Astrocyte of the cerebellum (primary cell): ENCODE measurements around the gene UEVLD.

ENCODE experiments used
- DNase-seq: peaks from one replicate; pipeline ENCODE4 v3.0.0-alpha.2; 2011; ENCODE audit warnings: low read depth
- H3K4me3 ChIP-seq: 2 replicates; pipeline ENCODE4 v1.5.1; 2011; ENCODE audit warnings: mild to moderate bottlenecking, low read depth, low read length, moderate library complexity
- in situ Hi-C: cut with HindIII; loops from 2 replicates; pipeline ENCODE4 v1.10.0; 2017; ENCODE audit warnings: low sequenced_read_pairs
- TF ChIP-seq, protein P1 (sequence below): IDR thresholded peaks from 2 replicates; pipeline ENCODE4 v1.5.1; 2012; ENCODE audit warnings: low read length, low read depth, moderate library complexity, mild to moderate bottlenecking; ENCODE audit errors: missing control alignments

The UEVLD gene

DNA sequence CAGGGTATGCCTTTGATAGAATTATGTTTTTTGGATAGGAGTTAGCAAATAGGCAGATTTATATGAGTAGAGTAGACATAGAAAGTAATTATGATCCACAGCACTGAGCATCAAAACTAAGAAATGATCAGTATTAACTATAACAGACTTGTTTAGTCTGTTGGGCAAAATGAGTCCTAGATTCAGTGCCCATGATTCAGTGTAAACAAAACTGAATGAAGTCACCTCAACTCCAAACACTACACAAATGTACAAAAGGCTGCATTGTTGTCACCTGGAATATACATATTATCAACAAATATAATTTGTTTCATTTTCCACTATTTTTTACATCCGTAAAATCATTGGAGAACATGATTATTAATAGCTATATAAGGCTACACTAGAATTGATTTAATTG, 6.7 kb downstream of the UEVLD start:
- no peak overlapping the region for H3K4me3 ChIP-seq
- in situ Hi-C loops: no loop called here
- TF ChIP-seq, protein P1, sequence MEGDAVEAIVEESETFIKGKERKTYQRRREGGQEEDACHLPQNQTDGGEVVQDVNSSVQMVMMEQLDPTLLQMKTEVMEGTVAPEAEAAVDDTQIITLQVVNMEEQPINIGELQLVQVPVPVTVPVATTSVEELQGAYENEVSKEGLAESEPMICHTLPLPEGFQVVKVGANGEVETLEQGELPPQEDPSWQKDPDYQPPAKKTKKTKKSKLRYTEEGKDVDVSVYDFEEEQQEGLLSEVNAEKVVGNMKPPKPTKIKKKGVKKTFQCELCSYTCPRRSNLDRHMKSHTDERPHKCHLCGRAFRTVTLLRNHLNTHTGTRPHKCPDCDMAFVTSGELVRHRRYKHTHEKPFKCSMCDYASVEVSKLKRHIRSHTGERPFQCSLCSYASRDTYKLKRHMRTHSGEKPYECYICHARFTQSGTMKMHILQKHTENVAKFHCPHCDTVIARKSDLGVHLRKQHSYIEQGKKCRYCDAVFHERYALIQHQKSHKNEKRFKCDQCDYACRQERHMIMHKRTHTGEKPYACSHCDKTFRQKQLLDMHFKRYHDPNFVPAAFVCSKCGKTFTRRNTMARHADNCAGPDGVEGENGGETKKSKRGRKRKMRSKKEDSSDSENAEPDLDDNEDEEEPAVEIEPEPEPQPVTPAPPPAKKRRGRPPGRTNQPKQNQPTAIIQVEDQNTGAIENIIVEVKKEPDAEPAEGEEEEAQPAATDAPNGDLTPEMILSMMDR: no peak
- no peak for DNase-seq

DNA sequence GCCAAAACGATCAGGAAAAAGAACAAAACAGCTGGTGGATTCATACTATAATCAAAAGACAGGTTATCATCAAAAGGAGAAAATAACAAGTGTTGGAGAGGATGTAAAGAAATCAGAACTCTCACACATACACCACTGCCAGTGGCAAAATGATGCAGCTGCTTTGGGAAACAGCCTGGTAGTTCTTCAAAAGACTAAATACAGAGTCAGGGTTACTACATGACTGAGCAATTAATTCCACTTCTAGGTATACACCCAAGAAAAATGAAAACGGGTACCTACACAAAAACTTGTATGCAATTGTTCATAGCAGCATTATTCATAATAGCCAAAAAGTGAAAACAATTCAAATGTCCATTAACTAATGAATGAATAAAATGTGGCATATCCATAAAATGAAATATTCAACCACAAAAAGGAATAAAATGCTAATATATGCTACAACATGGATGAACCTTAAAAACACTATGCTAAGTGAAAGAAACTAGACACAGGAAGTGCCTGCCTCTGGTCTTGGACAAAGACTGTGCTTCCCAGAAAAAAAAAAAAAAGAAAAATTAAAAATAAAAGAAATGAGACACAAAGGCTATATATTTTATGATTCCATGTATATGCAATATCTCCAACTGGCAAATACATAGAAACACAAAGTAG, 8.3 kb downstream of the UEVLD start:
- in situ Hi-C loops: no loop called here
- no peak overlapping the region for H3K4me3 ChIP-seq
- no peak for DNase-seq
- TF ChIP-seq, protein P1: no peak

DNA sequence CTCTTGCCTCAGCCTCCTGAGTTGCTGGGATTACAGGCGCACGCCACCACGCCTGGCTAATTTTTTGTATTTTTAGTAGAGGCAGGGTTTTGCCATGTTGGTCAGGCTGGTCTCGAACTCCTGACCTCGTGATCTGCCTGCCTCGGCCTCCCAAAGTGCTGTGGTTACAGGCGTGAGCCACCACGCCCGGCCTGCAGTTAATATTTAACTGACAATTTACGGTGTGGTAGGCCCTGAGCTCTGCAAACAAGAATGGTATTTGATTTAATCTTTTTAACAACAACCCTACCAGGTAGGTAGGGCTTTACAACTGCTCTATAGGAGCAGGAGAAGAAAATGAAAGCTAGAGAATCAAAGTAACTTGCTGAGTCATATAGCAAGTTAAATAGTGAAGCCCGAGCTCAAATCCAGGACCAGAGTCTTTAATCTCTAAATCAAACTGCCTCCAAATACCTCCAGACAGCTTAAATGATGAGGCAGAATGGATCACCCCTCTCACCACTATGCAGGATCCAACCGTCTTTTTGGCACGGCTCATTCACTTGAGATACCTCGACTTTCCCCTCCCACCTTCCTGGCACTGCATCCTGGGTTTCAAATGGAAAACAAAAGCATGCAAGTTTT, 9.4 kb downstream of the UEVLD start:
- H3K4me3 ChIP-seq: no peak overlapping the region
- TF ChIP-seq, protein P1: no peak
- DNase-seq: no peak
- in situ Hi-C loops: no loop called here

DNA sequence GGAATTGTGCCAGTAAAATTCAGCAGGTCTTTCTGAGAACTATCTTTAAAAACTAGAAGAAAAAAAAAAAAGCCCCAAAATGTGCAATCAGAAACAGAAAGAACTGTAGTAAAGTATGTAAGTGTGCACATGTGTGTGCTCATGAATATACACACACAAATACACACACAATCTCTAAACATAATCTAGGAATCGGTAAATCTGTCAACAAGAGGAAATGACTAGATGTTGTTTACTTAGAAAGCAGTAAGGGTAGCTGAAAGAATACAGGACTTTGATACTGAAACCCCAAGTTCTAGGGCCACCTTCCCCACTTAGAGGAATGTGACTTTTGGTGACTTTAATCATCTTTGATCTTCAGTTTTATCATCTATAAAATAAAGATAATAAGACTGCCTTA, 13.2 kb downstream of the UEVLD start:
- TF ChIP-seq, protein P1: no peak
- in situ Hi-C loops: no loop called here
- no peak for DNase-seq
- no peak overlapping the region for H3K4me3 ChIP-seq

DNA sequence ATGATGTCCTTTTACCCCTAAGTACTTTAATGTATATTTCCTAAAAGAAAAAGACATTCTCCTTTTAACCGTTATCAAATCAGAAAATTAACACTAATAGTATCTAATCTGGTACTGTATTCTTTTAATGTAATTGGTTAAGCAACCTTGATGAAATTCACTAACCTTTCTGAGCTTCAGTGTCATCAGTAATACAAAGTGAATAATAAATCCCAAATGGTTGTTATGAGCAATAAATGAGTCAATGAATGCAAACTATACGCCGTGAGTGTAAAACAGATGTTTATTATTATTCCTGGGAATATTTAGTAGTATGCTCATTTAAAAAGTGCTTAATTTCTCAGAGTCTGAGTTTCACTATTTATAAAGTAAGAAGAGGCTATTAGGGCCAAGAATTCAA, 21.5 kb downstream of the UEVLD start:
- TF ChIP-seq, protein P1: no peak
- in situ Hi-C loops: no loop called here
- DNase-seq: no peak
- H3K4me3 ChIP-seq: no peak overlapping the region

DNA sequence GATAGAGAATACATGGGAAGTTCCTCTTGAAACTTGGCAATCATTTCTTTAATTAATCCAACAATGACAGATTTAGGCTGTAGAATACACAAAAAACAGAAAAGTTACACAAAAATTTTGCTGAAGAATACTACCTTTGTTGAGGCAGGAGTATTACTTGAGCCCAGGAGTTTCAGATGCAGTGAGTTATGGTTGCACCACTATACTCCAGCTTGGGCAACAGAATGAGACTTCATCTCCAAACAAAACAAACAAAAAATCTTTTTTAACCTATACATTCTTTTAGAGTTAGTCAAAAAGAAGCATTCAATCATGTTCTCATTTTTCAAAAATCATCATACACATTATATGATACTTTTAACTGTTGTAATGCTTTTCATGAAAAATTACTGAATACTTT, 22.1 kb downstream of the UEVLD start:
- TF ChIP-seq, protein P1: no peak
- DNase-seq: no peak
- in situ Hi-C loops: no loop called here
- H3K4me3 ChIP-seq: no peak overlapping the region

DNA sequence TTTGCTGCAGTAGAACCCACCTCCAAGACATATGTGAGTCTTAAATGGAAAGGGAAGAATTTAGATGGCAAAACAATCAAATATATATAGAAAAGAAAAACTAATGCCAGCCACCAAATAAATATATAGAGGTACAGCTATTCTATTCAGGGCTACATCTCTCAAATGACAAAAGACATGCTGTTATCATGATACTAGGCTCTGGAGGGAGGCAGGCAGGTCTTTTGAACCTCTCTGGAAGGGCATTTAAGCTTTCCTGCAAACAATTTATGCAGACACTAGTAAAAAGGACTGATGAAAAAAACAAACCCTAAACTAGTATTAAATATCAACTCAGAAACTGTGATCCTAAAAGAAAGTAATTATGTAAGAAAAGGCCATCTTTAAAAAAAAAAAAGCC, 24.4 kb downstream of the UEVLD start:
- TF ChIP-seq, protein P1: no peak
- no peak for DNase-seq
- in situ Hi-C loops: no loop called here
- H3K4me3 ChIP-seq: no peak overlapping the region
